Peyer's patch (tissue), 4 donors: Measurements from ENCODE around the gene HDAC8.

ENCODE experiments used
- POLR2A ChIP-seq, 2 donors: fragments of 450-650 bp; IDR thresholded peaks; one replicate each; pipeline ENCODE4 v1.5.1; 2017; ENCODE audit warnings: antibody characterized with exemption in 2 of 2, mild to moderate bottlenecking in 2 of 2, moderate library complexity in 2 of 2
- TF ChIP-seq, protein P1 (sequence below), 6 experiments: fragments of 450-650 bp in 4 of 6; fragments of 200-600 bp in 2 of 6; sonication (generic) in 1 of 6; IDR thresholded peaks; one replicate each; pipeline ENCODE4 v1.5.1; 2017 to 2019; ENCODE audit warnings: antibody characterized with exemption in 6 of 6, mild to moderate bottlenecking in 3 of 6, moderate library complexity in 1 of 6

DNA sequence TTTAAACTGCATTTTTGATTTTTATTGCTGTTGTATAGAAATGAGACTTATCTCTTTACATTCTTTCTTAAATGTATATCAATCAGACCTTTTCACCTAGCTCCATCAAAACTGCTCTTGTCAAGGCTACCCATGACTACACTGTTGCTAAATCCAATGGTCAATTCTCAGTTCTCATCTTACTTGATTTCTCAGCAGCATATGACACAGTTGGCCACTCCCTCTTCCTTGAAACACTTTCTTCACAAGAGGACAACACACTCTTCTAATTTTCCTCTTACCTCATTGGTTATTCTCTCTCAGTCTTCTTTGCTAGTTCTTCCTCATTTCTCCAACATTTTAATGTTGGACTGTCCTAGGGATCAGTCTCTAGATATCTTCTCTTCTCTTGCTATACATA is 172.8 kb downstream of the HDAC8 start:
- TF ChIP-seq, protein P1, sequence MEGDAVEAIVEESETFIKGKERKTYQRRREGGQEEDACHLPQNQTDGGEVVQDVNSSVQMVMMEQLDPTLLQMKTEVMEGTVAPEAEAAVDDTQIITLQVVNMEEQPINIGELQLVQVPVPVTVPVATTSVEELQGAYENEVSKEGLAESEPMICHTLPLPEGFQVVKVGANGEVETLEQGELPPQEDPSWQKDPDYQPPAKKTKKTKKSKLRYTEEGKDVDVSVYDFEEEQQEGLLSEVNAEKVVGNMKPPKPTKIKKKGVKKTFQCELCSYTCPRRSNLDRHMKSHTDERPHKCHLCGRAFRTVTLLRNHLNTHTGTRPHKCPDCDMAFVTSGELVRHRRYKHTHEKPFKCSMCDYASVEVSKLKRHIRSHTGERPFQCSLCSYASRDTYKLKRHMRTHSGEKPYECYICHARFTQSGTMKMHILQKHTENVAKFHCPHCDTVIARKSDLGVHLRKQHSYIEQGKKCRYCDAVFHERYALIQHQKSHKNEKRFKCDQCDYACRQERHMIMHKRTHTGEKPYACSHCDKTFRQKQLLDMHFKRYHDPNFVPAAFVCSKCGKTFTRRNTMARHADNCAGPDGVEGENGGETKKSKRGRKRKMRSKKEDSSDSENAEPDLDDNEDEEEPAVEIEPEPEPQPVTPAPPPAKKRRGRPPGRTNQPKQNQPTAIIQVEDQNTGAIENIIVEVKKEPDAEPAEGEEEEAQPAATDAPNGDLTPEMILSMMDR (IDR thresholded peaks at IDR 0.05), result no peak
- TF ChIP-seq POLR2A (IDR thresholded peaks at IDR 0.05), result no peak
